Measurements from ENCODE around the gene NLRC5. TPM values are rescaled to one million over a fixed set of nuclear protein-coding genes. Genes with fewer than 3 reads are reported as not detected.

Gene NLRC5
- total and polyA plus RNA-seq, 4 donors: 23.9 to 46.4 (median 31.1) TPM

DNA sequence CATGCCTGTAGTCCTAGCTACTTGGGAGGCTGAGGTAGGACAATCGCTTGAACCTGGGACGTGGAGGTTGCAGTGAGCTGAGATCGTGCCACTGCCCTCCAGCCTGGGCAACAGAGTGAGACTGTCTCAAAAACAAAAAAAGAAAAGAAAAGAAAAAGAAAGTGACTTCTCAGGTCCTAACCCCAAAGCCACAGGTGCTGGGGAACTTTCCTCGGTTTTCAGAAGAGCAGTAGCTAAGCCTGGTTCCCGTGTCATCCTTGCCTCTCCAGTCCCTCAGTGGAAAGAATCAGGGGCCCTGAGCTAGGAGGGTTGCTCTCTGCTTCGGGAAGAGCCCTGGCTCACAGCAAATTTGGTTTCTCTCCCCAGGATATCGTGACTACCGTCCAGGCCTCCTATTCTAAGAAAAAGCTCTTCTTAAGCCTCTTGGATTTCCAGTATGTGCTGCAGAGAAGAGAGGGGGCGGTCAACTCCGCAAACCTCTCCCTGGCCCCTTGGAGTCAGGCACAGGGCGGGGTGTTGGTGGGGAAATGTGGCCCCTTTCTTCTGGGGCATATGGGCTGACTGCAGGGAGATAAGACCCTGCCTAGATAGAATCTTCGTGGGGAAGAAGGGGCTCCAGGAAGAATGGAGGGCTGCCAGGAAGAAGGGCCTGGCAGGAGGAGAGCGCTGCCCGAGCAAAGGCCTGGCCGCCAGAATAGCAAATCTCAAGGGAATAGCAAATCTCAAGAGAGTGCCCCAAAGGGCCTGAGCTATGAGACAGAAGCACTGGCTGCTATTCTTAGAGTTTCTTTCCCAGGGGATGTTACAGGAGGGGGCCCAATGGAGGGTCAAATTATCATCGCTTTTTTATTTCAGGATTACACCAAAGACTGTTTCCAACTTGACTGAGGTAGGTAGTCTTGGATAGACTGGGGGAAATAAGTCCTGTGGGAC lies 8.3 kb upstream of the NLRC5 start:
- Histone ChIP-seq H3K9ac (ENCODE audit: insufficient read depth in 1 of 2, low read length in 2 of 2) (no peak overlapping the region), H3K4me3 (no peak overlapping the region), H3K36me3 (ENCODE audit: control insufficient read depth in 4 of 4, insufficient read depth in 4 of 4, low read length in 4 of 4) (peaks cover 0 to 4% (median 0%) of the 10 kb centered on the region in 4 donors), H3K4me1 (ENCODE audit: control insufficient read depth in 5 of 5, insufficient read depth in 5 of 5, low read length in 5 of 5) (peaks cover 0 to 11% (median 0%) of the 10 kb centered on the region in 5 donors), H3K27me3 (ENCODE audit: control insufficient read depth in 3 of 3, insufficient read depth in 3 of 3, low read length in 2 of 3) (no peaks in the 10 kb centered on the region), H3K27ac (ENCODE audit: low read depth in 1 of 2, low read length in 1 of 2) (no peak overlapping the region), H3K9me3 (ENCODE audit: control insufficient read depth in 4 of 4, insufficient read depth in 3 of 4, low read length in 3 of 4) (no peaks in the 10 kb centered on the region)
- no peak for TF ChIP-seq CTCF (IDR thresholded peaks at IDR 0.05; ENCODE audit: control extremely low read depth, extremely low read depth)
- ATAC-seq (ENCODE audit: insufficient read depth, low FRiP score): no peak
- 88% methylated on average over 16 of the region's 16 CpGs for WGBS, 2 donors
- no peak for DNase-seq

DNA sequence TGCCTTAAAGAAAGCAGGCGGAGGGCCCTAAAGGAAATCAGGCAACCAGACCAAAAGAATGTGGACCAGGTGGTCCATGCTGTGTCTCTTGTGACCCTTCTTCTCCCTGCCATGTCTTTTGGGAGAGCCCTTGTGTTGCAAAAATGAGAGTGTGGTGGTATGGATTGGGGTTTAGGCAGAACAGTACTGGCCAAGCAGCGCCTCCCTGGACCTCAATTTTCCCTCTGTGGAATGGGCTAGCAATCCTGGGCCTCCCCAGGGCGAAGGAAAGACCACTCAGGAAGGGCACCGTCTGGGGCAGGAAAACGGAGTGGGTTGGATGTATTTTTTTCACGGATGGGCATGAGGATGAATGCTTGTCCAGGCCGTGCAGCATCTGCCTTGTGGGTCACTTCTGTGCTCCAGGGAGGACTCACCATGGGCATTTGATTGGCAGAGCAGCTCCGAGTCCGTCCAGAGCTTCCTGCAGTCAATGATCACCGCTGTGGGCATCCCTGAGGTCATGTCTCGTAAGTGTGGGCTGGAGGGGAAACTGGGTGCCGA lies 7.6 kb upstream of the NLRC5 start:
- no peak for TF ChIP-seq CTCF (IDR thresholded peaks at IDR 0.05; ENCODE audit: control extremely low read depth, extremely low read depth)
- Histone ChIP-seq H3K4me1 (ENCODE audit: control insufficient read depth in 5 of 5, insufficient read depth in 5 of 5, low read length in 5 of 5) (peaks cover 0 to 19% (median 0%) of the 10 kb centered on the region in 5 donors), H3K9ac (ENCODE audit: insufficient read depth in 1 of 2, low read length in 2 of 2) (no peak overlapping the region), H3K9me3 (ENCODE audit: control insufficient read depth in 4 of 4, insufficient read depth in 3 of 4, low read length in 3 of 4) (no peaks in the 10 kb centered on the region), H3K4me3 (no peak overlapping the region), H3K27me3 (ENCODE audit: control insufficient read depth in 3 of 3, insufficient read depth in 3 of 3, low read length in 2 of 3) (no peaks in the 10 kb centered on the region), H3K27ac (ENCODE audit: low read depth in 1 of 2, low read length in 1 of 2) (no peak overlapping the region), H3K36me3 (ENCODE audit: control insufficient read depth in 4 of 4, insufficient read depth in 4 of 4, low read length in 4 of 4) (peaks cover 0 to 4% (median 0%) of the 10 kb centered on the region in 4 donors)
- WGBS, 2 donors: 84 to 89% methylated on average over 12 of the region's 12 CpGs
- DNase-seq (no peak), ATAC-seq (ENCODE audit: insufficient read depth, low FRiP score) (no peak)

- no peak overlapping the region for H3K9ac ChIP-seq (ENCODE audit: insufficient read depth in 1 of 2, low read length in 2 of 2)
- no peaks in the 10 kb centered on the region for H3K9me3 ChIP-seq (ENCODE audit: control insufficient read depth in 4 of 4, insufficient read depth in 3 of 4, low read length in 3 of 4)
- no peaks in the 10 kb centered on the region for H3K27me3 ChIP-seq (ENCODE audit: control insufficient read depth in 3 of 3, insufficient read depth in 3 of 3, low read length in 2 of 3)
- 96 to 98% methylated on average over 2 of the region's 2 CpGs for whole genome bisulfite sequencing, 2 donors
- DNase-seq (no peak), ATAC-seq (ENCODE audit: insufficient read depth, low FRiP score) (no peak)
- H3K4me3 ChIP-seq: no peak overlapping the region
- H3K36me3 ChIP-seq (ENCODE audit: control insufficient read depth in 4 of 4, insufficient read depth in 4 of 4, low read length in 4 of 4): peaks cover 0 to 4% (median 0%) of the 10 kb centered on the region in 4 donors
- no peak overlapping the region for H3K27ac ChIP-seq (ENCODE audit: low read depth in 1 of 2, low read length in 1 of 2)
- TF ChIP-seq CTCF (IDR thresholded peaks at IDR 0.05; ENCODE audit: control extremely low read depth, extremely low read depth): no peak
- peaks cover 0 to 19% (median 0%) of the 10 kb centered on the region in 5 donors for H3K4me1 ChIP-seq (ENCODE audit: control insufficient read depth in 5 of 5, insufficient read depth in 5 of 5, low read length in 5 of 5)
Measured at GRCh38 chr16:56982695-56983094, 6.7 kb upstream of the NLRC5 start.

Data from lung (tissue), 12 donors.